Activated CD4-positive, alpha-beta memory T cell treated with anti-CD3 and anti-CD28 coated beads, Interleukin-2, amount 10 ng/mL, durations not matched to agents 7 days and 5 days (primary cell): ENCODE results near the gene MIPOL1. TPM values are rescaled to one million over a fixed set of nuclear protein-coding genes. Genes with fewer than 3 reads are reported as not detected.

Experiments used
- CTCF ChIA-PET: fragments of 350-600 bp; sonication (Branson Sonifier 250); formaldehyde crosslinking; loops from one replicate; lab custom pipeline; 2021; ENCODE audit warnings: antibody characterized with exemption, inconsistent platforms; lab: Charles Lee
- POLR2A ChIA-PET: fragments of 350-600 bp; sonication (Branson Sonifier 250); formaldehyde crosslinking; loops from one replicate; lab custom pipeline; 2021; ENCODE audit warnings: antibody characterized with exemption; lab: Charles Lee
- DNase-seq: peaks from one replicate; pipeline ENCODE4 v3.0.0-alpha.2; 2020
- H3K27ac Mint-ChIP-seq: one replicate; pipeline ENCODE4 v1.8.0; 2021; ENCODE audit warnings: mild to moderate bottlenecking, mixed read lengths
- H3K27me3 Mint-ChIP-seq: one replicate; pipeline ENCODE4 v1.8.0; 2021; ENCODE audit warnings: mixed read lengths
- H3K36me3 Mint-ChIP-seq: one replicate; pipeline ENCODE4 v1.8.0; 2021; ENCODE audit warnings: low read depth, mixed read lengths
- H3K4me1 Mint-ChIP-seq: one replicate; pipeline ENCODE4 v1.8.0; 2021; ENCODE audit warnings: mixed read lengths
- H3K4me3 Mint-ChIP-seq: one replicate; pipeline ENCODE4 v1.8.0; 2021; ENCODE audit warnings: mild to moderate bottlenecking, mixed read lengths
- H3K9me3 Mint-ChIP-seq: one replicate; pipeline ENCODE4 v1.8.0; 2021; ENCODE audit warnings: mixed read lengths
- total RNA-seq, 2 experiments: library from RNA; stranded (reverse); gene quantifications; one replicate each; pipeline ENCODE4 v1.2.3, GENCODE V29; 2021

MIPOL1 gene
- total RNA-seq, 2 experiments from 2014 or later: 0.18 TPM; not detected in 1

DNA sequence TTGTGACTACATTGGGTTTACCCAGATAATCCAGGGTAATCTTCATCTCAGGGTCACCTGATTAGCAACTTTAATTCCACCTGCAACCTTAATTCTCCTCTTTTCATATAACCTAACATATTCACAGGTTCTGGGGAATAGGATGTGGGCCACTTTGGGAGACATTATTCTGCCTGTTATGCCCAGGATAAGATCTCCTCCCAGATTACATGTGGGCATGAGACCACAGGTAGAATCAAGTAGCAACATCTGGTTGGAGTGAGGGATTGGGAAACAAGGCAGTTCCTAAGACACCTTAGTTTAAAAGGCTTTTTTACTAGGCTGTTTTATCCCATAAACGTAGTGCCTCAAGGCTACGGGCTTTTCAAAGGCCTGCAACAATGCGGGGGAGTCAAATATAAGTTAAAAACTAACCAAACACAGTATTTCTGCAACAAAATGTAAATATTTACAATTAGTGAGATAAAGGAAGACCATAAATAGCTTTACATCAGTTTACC is 215.8 kb downstream of the MIPOL1 start:
- ChIA-PET POLR2A (no interaction called here), CTCF (no interaction called here)
- Mint-ChIP-seq H3K4me3 (no peak overlapping the region), H3K27ac (no peak overlapping the region), H3K36me3 (no peaks in the 10 kb centered on the region), H3K9me3 (peaks cover 6% of the 10 kb centered on the region), H3K27me3 (no peaks in the 10 kb centered on the region), H3K4me1 (no peaks in the 10 kb centered on the region)
- no peak for DNase-seq

DNA sequence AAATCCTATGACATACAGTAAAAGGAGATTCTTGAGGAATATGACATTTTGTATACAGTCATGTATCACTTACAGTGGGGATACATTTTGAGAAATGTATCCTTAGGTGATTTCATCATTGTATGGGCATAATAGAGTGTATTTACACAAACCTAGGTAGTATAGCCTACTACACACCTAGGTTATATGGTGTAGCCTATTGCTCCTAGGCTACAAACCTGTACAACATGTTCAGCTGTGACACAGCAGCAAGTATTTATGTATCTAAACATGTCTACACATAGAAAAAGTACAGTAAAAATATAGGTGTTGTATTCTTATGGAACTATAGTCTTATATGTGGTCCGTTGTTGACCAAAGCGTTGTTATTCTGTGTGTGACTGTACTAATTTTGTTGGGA is 218.5 kb downstream of the MIPOL1 start:
- no peak overlapping the region for H3K4me3 Mint-ChIP-seq
- H3K27ac Mint-ChIP-seq: no peak overlapping the region
- H3K27me3 Mint-ChIP-seq: no peaks in the 10 kb centered on the region
- POLR2A ChIA-PET: no interaction called here
- H3K4me1 Mint-ChIP-seq: no peaks in the 10 kb centered on the region
- DNase-seq: no peak
- H3K9me3 Mint-ChIP-seq: peaks cover 6% of the 10 kb centered on the region
- CTCF ChIA-PET: no interaction called here
- no peaks in the 10 kb centered on the region for H3K36me3 Mint-ChIP-seq

DNA sequence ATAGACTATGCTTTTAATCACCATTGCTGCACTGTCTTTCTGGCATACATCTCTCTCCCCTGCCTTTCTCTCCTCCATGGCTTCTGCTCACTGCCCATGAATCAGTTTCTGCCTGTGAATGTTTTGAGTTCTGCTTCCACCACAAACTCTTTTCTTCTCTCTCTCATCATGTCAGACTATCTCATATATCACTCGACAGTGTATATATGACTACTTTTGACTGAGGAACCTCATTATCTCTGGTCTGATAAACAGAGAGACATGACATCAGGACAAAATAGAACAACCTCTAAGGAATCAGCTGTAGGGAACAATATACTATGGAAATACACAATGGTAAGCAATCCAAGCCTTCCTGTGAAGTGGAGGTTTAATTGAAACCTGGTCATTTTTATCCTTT is 219.4 kb downstream of the MIPOL1 start:
- Mint-ChIP-seq H3K27me3 (no peaks in the 10 kb centered on the region), H3K4me3 (no peak overlapping the region), H3K36me3 (no peaks in the 10 kb centered on the region), H3K9me3 (peaks cover 6% of the 10 kb centered on the region), H3K27ac (no peak overlapping the region), H3K4me1 (no peaks in the 10 kb centered on the region)
- DNase-seq: no peak
- ChIA-PET CTCF (no interaction called here), POLR2A (no interaction called here)

DNA sequence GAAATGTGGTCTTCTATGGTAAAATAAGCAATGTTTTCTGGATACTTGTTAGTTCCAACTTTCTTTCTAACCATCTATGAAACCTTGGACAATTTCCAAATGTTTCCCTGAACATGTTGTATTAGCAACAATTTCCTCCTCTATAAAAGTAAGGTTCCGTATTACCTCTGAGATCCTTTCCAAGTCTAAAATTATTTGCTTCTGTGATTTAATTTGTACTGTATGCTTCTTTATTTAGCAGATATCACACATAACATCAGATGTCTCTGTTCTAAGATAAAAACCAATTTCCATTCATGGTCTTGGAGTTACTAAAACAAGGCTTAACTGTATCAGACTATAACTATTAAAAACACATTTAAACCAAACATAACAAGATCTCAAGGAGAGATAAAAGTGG is 220.1 kb downstream of the MIPOL1 start:
- POLR2A ChIA-PET: no interaction called here
- H3K36me3 Mint-ChIP-seq: no peaks in the 10 kb centered on the region

DNA sequence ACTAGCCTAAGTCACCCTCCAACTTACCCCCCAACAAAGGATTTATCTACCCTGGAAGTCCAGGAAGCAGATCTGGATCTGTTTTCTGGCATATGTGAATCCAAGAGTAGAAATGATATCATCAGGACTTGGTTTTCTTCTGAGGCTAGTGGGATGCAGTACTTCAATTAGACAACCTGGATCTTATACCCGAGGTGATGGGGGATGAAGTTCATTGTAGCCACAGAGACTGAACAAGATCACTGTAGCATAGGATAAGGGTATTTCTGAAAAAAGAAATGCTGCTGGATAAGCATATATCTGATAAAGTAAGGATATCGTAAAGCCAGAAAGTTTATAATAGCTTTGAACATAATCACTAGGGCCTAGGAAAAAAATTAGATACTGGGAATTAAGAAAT is 222.9 kb downstream of the MIPOL1 start:
- peaks cover 5% of the 10 kb centered on the region for H3K9me3 Mint-ChIP-seq
- no peaks in the 10 kb centered on the region for H3K27me3 Mint-ChIP-seq
- no peaks in the 10 kb centered on the region for H3K4me1 Mint-ChIP-seq
- POLR2A ChIA-PET: no interaction called here
- no peak overlapping the region for H3K4me3 Mint-ChIP-seq
- no peak overlapping the region for H3K27ac Mint-ChIP-seq
- DNase-seq: no peak
- CTCF ChIA-PET: no interaction called here
- H3K36me3 Mint-ChIP-seq: no peaks in the 10 kb centered on the region

More for the DNA sequence above, 220.1 kb downstream of the MIPOL1 start:
- Mint-ChIP-seq H3K9me3 (peaks cover 6% of the 10 kb centered on the region), H3K4me1 (no peaks in the 10 kb centered on the region), H3K4me3 (no peak overlapping the region), H3K27ac (no peak overlapping the region), H3K27me3 (no peaks in the 10 kb centered on the region)
- DNase-seq: no peak
- CTCF ChIA-PET: no interaction called here

DNA sequence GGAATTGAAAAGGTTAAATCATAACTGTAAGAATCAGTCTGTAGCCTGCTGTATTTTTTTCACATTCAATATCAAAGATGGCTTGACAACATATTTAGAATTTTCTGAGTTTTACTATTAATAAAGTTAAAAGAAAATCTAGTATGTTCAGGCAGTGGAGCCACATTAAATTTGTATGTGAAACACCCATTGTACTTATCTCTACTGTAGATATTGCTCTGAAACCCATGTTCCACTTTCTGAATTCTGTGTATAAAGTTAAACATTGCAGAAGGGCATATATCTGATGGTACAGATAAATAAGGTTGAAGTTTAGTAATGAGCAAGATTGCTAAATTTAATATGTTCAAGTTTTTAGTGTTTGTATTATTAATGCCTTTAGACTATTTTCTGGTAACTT is 224.6 kb downstream of the MIPOL1 start:
- Mint-ChIP-seq H3K27ac (no peak overlapping the region), H3K27me3 (no peaks in the 10 kb centered on the region), H3K36me3 (no peaks in the 10 kb centered on the region), H3K4me1 (no peaks in the 10 kb centered on the region), H3K4me3 (no peak overlapping the region), H3K9me3 (peaks cover 3% of the 10 kb centered on the region)
- POLR2A ChIA-PET: no interaction called here
- CTCF ChIA-PET: no interaction called here
- DNase-seq: no peak

DNA sequence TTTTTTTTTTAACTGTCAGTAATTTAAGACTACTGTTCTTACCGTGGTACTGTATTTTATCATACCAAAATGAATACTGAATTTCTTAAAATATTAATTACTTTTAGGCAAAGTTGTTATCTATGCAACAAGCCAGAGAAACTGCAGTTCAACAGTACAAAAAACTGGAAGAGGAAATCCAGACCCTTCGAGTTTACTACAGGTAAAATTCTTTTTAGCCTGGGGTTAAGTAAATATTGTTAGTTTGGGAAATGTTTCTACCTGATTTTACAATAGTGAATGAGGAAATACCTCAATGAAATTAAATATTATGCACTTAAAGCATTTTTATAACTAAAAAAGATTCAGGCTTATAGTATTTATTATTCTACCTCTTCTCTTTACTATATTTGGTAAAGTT is 225.0 kb downstream of the MIPOL1 start:
- CTCF ChIA-PET: no interaction called here
- POLR2A ChIA-PET: no interaction called here
- no peak overlapping the region for H3K27ac Mint-ChIP-seq
- peaks cover 3% of the 10 kb centered on the region for H3K9me3 Mint-ChIP-seq
- H3K4me1 Mint-ChIP-seq: no peaks in the 10 kb centered on the region
- DNase-seq: no peak
- no peak overlapping the region for H3K4me3 Mint-ChIP-seq
- no peaks in the 10 kb centered on the region for H3K27me3 Mint-ChIP-seq
- H3K36me3 Mint-ChIP-seq: no peaks in the 10 kb centered on the region

DNA sequence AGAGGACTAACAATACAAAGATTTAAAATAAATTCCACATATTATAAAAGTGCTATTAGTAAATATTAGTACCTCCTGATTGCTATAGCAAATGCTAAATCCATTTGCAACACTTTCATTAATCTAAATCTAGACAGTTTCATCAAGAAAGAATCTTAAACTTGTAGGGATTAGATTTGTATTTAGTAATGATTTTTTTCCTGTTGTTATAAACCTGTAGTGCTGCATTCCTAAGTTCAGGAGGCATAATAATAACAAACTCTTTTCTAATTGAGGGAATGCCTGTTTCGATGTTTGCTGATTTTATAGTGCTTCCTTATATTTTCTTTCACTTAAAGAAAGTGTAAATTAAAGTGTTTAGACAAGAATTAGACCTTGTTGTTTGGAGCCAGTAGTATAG is 231.2 kb downstream of the MIPOL1 start:
- Mint-ChIP-seq H3K36me3 (no peaks in the 10 kb centered on the region), H3K4me1 (no peaks in the 10 kb centered on the region), H3K27ac (no peak overlapping the region), H3K4me3 (no peak overlapping the region), H3K27me3 (no peaks in the 10 kb centered on the region), H3K9me3 (no peaks in the 10 kb centered on the region)
- DNase-seq: no peak
- CTCF ChIA-PET: no interaction called here
- POLR2A ChIA-PET: no interaction called here

DNA sequence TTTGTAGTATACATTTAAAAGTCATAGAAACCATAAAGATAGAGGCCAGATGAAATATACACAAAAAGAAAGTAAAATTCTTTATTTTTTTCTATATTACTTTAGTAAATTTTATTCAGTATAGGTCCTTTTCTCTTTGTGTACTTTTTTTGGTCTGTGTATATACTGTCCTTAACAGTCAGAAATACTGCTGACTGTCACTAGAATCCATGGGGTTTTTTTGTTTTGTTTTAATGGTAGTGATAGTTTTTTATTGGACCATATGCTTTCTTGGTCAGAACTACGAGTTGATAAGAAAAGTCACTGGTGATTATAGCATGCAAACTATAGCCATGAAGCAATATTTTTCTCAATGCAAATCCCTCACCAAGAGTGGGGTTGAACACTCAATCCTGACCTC is 231.9 kb downstream of the MIPOL1 start:
- ChIA-PET CTCF (no interaction called here), POLR2A (interaction anchor here (0.6 kb wide), 1 partner anchor 56 kb away, joined by 3 read pairs; no protein-coding TSS in a partner anchor)
- Mint-ChIP-seq H3K27ac (no peak overlapping the region), H3K4me1 (no peaks in the 10 kb centered on the region), H3K4me3 (no peak overlapping the region), H3K9me3 (no peaks in the 10 kb centered on the region), H3K36me3 (no peaks in the 10 kb centered on the region), H3K27me3 (no peaks in the 10 kb centered on the region)
- DNase-seq: no peak

DNA sequence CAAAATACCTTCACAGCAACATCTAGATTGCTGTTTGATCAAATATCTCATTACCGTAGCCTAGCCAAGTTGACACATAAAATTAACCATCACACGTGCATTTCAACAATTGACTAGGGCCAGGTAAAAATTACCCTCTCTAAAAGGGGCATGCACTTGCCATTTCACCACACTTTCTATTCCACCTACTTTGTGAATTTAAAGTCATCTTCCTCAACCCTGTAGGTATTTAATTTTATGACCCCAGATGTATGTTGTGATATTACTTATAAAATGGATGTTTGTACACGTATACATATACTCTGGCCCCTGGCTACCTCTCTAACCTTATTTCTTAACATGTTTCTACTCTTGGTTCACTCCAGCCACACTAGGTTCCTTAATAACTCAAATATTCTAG is 237.1 kb downstream of the MIPOL1 start:
- no peak for DNase-seq
- ChIA-PET POLR2A (no interaction called here), CTCF (no interaction called here)
- Mint-ChIP-seq H3K4me3 (no peak overlapping the region), H3K27ac (no peak overlapping the region), H3K9me3 (peaks cover 5% of the 10 kb centered on the region), H3K27me3 (no peaks in the 10 kb centered on the region), H3K4me1 (no peaks in the 10 kb centered on the region), H3K36me3 (no peaks in the 10 kb centered on the region)

DNA sequence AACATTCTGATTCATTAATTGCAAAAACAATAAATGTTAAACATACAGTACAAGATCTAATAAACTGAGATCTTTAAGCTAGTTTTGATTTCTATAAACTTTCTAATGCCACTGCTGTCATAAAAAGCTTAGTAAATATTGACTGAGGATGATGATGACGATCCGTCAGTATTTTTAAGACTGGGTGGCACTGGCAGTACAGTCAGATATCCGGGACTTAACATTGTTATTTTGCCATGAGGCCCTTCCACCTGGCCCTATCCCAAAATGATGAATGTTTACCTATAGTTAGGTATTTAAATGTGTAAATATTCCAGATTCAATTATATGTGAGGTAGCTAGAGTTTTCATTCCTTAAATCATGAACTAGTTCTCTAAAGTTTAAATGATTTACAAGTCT is 238.8 kb downstream of the MIPOL1 start:
- POLR2A ChIA-PET: no interaction called here
- Mint-ChIP-seq H3K4me1 (no peaks in the 10 kb centered on the region), H3K27ac (no peak overlapping the region), H3K36me3 (no peaks in the 10 kb centered on the region), H3K4me3 (no peak overlapping the region), H3K9me3 (peaks cover 5% of the 10 kb centered on the region), H3K27me3 (no peaks in the 10 kb centered on the region)
- no peak for DNase-seq
- CTCF ChIA-PET: no interaction called here

DNA sequence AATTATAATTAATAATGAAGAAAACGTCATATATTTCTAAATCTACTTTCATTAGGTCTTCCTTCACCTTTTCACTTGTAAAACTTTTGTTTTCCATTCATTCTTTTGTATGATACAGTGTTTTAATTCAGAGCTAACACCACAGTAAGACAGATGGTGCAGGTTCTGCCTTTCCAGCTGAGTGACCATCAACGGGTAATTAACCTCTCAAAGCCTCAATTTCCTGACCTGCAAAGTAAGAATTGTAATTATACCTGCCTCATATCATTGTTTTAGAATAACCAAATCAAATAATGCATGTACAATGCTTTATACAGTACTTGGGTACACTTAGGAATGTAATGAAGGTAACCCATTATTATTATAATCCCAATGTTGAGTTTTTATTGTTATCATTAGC is 239.8 kb downstream of the MIPOL1 start:
- peaks cover 5% of the 10 kb centered on the region for H3K9me3 Mint-ChIP-seq
- ChIA-PET CTCF (no interaction called here), POLR2A (interaction anchor here (0.5 kb wide), 1 partner anchor 875 kb away, joined by 3 read pairs; no protein-coding TSS in a partner anchor)
- no peaks in the 10 kb centered on the region for H3K27me3 Mint-ChIP-seq
- H3K4me3 Mint-ChIP-seq: no peak overlapping the region
- H3K4me1 Mint-ChIP-seq: no peaks in the 10 kb centered on the region
- no peaks in the 10 kb centered on the region for H3K36me3 Mint-ChIP-seq
- no peak overlapping the region for H3K27ac Mint-ChIP-seq
- DNase-seq: no peak

DNA sequence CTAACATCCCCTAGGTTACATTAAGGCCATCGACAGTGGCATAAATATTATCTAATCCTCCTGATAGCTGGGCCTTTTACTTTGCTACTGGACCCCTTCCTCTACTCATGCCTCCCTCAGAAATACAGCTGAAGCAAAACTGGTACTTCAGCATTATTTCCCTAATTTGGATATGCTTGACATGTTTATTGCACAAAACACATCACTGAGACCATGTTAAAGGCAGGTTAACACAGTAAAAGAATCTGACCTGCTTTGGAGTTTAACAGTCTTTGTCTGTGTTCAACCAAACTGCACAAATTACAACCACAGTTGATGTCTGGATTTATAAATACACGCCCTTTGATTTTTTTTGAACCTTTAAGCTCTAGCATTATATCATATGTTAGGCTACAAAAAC is 240.7 kb downstream of the MIPOL1 start:
- Mint-ChIP-seq H3K27me3 (no peaks in the 10 kb centered on the region), H3K4me1 (no peaks in the 10 kb centered on the region), H3K9me3 (peaks cover 5% of the 10 kb centered on the region), H3K36me3 (no peaks in the 10 kb centered on the region), H3K27ac (no peak overlapping the region), H3K4me3 (no peak overlapping the region)
- DNase-seq: no peak
- CTCF ChIA-PET: no interaction called here
- POLR2A ChIA-PET: no interaction called here

DNA sequence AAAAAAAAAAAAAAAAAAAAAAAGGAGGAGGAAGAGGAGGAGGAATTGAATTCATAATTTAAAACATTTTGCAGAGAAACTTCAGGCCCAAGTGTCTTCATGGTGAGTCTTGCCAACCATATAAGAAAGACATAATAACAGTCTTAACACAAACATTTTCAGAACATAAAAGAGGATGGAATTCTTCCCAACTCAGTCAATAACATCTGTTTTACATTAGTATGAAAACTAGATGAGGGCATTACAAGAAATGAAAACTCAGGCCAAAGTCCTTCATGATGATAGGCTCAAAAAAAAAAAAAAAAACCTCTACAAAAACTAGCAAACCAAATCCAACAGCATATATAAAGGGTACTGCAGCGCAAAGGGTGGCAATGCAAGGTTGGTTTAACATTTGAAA is 245.7 kb downstream of the MIPOL1 start:
- no peaks in the 10 kb centered on the region for H3K27me3 Mint-ChIP-seq
- no peaks in the 10 kb centered on the region for H3K4me1 Mint-ChIP-seq
- peaks cover 2% of the 10 kb centered on the region for H3K9me3 Mint-ChIP-seq
- POLR2A ChIA-PET: no interaction called here
- DNase-seq: no peak
- no peaks in the 10 kb centered on the region for H3K36me3 Mint-ChIP-seq
- no peak overlapping the region for H3K27ac Mint-ChIP-seq
- H3K4me3 Mint-ChIP-seq: no peak overlapping the region
- CTCF ChIA-PET: no interaction called here
